A673 (cell line): ENCODE measurements around the gene BMPR1A. TPM values are rescaled to one million over a fixed set of nuclear protein-coding genes. Genes with fewer than 3 reads are reported as not detected.
"Not testable (repeated sequence)": the region's sequence is repeated elsewhere in the genome, so short reads cannot be mapped to it uniquely, and the experiment has no call there.

Experiments
- BruUV-seq: library from RNA; stranded (reverse); fragments of 400-500 nt; replicated peaks from 2 replicates; lab custom pipeline; 2021; lab: Mats Ljungman, UMichigan
- CTCF ChIA-PET: fragments of 300-600 bp; sonication (Branson Sonifier 250); formaldehyde crosslinking; loops from one replicate; lab custom pipeline; 2022; ENCODE audit warnings: antibody characterized with exemption; lab: Charles Lee
- POLR2A ChIA-PET: fragments of 300-600 bp; sonication (Branson Sonifier 250); formaldehyde crosslinking; loops from one replicate; lab custom pipeline; 2022; ENCODE audit warnings: antibody characterized with exemption; ENCODE audit not compliant: low non-redundant PET; lab: Charles Lee
- DNase-seq: peaks from one replicate; pipeline ENCODE4 v3.0.0-alpha.2; 2015; ENCODE audit warnings: low spot score
- H3K27ac ChIP-seq: fragments of 200-600 bp; sonication (generic); 2 replicates; pipeline ENCODE4 v1.5.1; 2016; ENCODE audit warnings: mixed run types, low read depth, mild to moderate bottlenecking, mixed read lengths, antibody characterized with exemption, low read length; ENCODE audit not compliant: poor library complexity, severe bottlenecking
- H3K27me3 ChIP-seq: fragments of 200-600 bp; sonication (generic); replicated peaks from 2 replicates; pipeline ENCODE4 v1.6.1; 2017; ENCODE audit warnings: mixed run types, low read depth, mild to moderate bottlenecking, mixed read lengths, antibody characterized with exemption, low read length; ENCODE audit not compliant: insufficient read depth, poor library complexity
- H3K36me3 ChIP-seq: fragments of 200-600 bp; sonication (generic); 2 replicates; pipeline ENCODE4 v1.6.1; 2016; ENCODE audit warnings: mixed run types, mild to moderate bottlenecking, mixed read lengths, antibody characterized with exemption, low read length; ENCODE audit not compliant: insufficient read depth, poor library complexity, severe bottlenecking
- H3K4me1 ChIP-seq: fragments of 200-600 bp; sonication (generic); 2 replicates; pipeline ENCODE4 v1.6.1; 2017; ENCODE audit warnings: mixed run types, mild to moderate bottlenecking, mixed read lengths, antibody characterized with exemption, low read length; ENCODE audit not compliant: insufficient read depth, poor library complexity, severe bottlenecking
- H3K4me3 ChIP-seq: fragments of 200-600 bp; sonication (generic); 2 replicates; pipeline ENCODE4 v1.5.1; 2016; ENCODE audit warnings: low read depth, mixed run types, mild to moderate bottlenecking, mixed read lengths, low read length; ENCODE audit not compliant: poor library complexity, severe bottlenecking
- H3K9me3 ChIP-seq: fragments of 200-600 bp; sonication (generic); 2 replicates; pipeline ENCODE4 v1.6.1; 2016; ENCODE audit warnings: mixed run types, low read depth, mild to moderate bottlenecking, mixed read lengths, antibody characterized with exemption, low read length; ENCODE audit not compliant: poor library complexity, severe bottlenecking
- EZH2 ChIP-seq: fragments of 200-600 bp; sonication (generic); IDR thresholded peaks from 2 replicates; pipeline ENCODE4 v1.6.1; 2017; ENCODE audit warnings: borderline replicate concordance, low read depth, mild to moderate bottlenecking, mixed read lengths, antibody characterized with exemption, low read length; ENCODE audit not compliant: poor library complexity, severe bottlenecking
- intact Hi-C: fragments of 100-400 bp; cut with micrococcal nuclease; formaldehyde crosslinking; loops from one replicate; pipeline ENCODE4 v1.10.0; 2022; ENCODE audit not compliant: unreplicated experiment
- total RNA-seq: library from RNA; stranded (reverse); gene quantifications from 2 replicates; pipeline ENCODE4 v1.2.3, GENCODE V29; 2021
- TF ChIP-seq, protein P1 (sequence below): fragments of 300-800, 200-600 bp; sonication (generic); conservative IDR thresholded peaks from 2 replicates; pipeline ENCODE4 v1.5.1; 2017; ENCODE audit warnings: low read depth, mild to moderate bottlenecking, antibody characterized with exemption, low read length, moderate library complexity, mixed read lengths

BMPR1A gene
- total RNA-seq, 1 experiment from 2014 or later = 136 TPM

DNA sequence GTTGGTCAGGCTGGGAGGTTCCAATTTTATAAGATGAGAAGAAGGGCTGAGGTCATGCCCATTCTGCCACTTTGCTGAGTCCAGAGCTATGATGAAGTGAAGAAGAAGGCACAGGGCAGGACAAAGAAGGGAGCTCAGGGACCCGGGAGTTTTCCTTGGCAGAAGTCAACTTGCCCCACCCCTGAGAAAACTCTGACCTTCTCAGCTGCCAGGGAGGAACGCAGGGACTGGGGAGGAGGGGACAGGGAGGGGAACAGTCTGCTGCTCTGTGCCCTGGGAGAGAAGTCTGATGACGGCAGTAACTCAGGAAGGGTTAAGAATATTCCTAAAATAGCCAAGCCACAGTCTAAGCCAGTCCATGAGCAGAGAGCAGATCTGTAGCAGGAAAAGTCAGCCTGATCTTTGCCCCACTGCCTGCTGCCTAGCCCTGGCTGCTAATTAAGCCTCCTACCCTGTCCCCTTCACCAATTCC, 223.6 kb downstream of the BMPR1A start:
- no peak for TF ChIP-seq EZH2
- TF ChIP-seq, protein P1, sequence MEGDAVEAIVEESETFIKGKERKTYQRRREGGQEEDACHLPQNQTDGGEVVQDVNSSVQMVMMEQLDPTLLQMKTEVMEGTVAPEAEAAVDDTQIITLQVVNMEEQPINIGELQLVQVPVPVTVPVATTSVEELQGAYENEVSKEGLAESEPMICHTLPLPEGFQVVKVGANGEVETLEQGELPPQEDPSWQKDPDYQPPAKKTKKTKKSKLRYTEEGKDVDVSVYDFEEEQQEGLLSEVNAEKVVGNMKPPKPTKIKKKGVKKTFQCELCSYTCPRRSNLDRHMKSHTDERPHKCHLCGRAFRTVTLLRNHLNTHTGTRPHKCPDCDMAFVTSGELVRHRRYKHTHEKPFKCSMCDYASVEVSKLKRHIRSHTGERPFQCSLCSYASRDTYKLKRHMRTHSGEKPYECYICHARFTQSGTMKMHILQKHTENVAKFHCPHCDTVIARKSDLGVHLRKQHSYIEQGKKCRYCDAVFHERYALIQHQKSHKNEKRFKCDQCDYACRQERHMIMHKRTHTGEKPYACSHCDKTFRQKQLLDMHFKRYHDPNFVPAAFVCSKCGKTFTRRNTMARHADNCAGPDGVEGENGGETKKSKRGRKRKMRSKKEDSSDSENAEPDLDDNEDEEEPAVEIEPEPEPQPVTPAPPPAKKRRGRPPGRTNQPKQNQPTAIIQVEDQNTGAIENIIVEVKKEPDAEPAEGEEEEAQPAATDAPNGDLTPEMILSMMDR = no peak
- peaks cover 5% of the 10 kb centered on the region for H3K4me1 ChIP-seq
- intact Hi-C loops = no loop called here
- H3K36me3 ChIP-seq = no peaks in the 10 kb centered on the region
- POLR2A ChIA-PET = no interaction called here
- no peaks in the 10 kb centered on the region for H3K9me3 ChIP-seq
- H3K27me3 ChIP-seq = no peaks in the 10 kb centered on the region
- BruUV-seq = no TSS peak
- DNase-seq = no peak
- CTCF ChIA-PET = no interaction called here
- H3K27ac ChIP-seq = no peak overlapping the region
- no peak overlapping the region for H3K4me3 ChIP-seq

DNA sequence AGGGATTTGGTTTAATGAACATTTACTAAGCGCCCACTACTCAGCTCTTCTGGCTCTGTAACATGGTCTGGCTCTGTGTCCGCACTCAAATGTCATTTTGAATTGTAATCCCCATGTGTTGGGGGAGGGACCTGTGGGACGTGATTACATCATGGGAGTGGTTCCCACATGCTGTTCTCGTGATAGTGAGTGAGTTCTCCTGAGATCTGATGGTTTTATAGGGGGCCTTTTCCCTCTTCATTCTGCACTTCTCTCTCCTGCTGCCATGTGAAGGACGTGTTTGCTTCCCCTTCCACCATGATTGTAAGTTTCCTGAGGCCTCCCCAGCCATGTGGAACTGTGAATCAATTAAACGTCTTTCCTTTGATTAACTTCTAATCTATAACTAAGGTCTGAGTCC, 224.6 kb downstream of the BMPR1A start:
- H3K4me1 ChIP-seq, H3K4me3 ChIP-seq, intact Hi-C loops, BruUV-seq, H3K36me3 ChIP-seq, CTCF ChIA-PET, H3K27ac ChIP-seq, DNase-seq, H3K9me3 ChIP-seq, POLR2A ChIA-PET, H3K27me3 ChIP-seq: not testable (repeated sequence)

DNA sequence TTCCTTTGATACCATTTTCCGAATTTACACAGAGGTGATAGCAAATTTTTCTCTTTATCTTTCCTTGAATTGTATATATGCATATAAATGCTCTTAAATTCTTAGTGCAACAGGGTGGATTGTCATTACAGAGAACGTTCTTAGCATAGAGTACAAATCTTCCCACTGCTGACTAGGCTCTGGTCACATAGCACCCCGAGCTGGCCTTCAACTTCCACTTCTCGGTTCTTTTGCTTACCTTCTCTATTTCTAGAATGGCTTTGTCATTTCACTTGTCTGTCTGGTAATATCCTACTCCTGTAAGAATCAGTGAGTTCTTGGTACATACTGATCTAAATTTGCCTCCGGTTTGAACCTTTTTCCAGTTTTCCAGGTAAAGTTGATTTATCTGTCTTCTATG, 225.3 kb downstream of the BMPR1A start:
- no peak for DNase-seq
- Histone ChIP-seq H3K4me1 (peaks cover 5% of the 10 kb centered on the region), H3K9me3 (no peaks in the 10 kb centered on the region), H3K27me3 (no peaks in the 10 kb centered on the region), H3K27ac (no peak overlapping the region), H3K4me3 (no peak overlapping the region), H3K36me3 (no peaks in the 10 kb centered on the region)
- intact Hi-C loops = no loop called here
- ChIA-PET POLR2A (no interaction called here), CTCF (no interaction called here)
- no TSS peak for BruUV-seq
- no peak for TF ChIP-seq EZH2
- TF ChIP-seq, protein P1 = no peak

Other genes with a start within 250 kb of the BMPR1A start
- gene WAPL, start 234.8 kb upstream of the BMPR1A start, total RNA-seq = 47.0 and 49.4 TPM in 2 replicates
- not detected in 2 replicates for gene OPN4, start 102.1 kb upstream of the BMPR1A start, total RNA-seq
- 0.22 and 0.34 TPM in 2 replicates for gene LDB3, start 88.1 kb upstream of the BMPR1A start, total RNA-seq
- gene MMRN2, start 201.0 kb downstream of the BMPR1A start, total RNA-seq = 0.09 TPM in 1 of 2 replicates, not detected in the other
- not detected in 2 replicates for gene SNCG, start 202.0 kb downstream of the BMPR1A start, total RNA-seq
- not detected in 2 replicates for gene ADIRF, start 211.9 kb downstream of the BMPR1A start, total RNA-seq